ENCODE data around the gene FCN3. TPM values are rescaled to one million over a fixed set of nuclear protein-coding genes. Genes with fewer than 3 reads are reported as not detected.

The FCN3 gene
- total RNA-seq, 4 donors from 2014 or later: not detected

DNA sequence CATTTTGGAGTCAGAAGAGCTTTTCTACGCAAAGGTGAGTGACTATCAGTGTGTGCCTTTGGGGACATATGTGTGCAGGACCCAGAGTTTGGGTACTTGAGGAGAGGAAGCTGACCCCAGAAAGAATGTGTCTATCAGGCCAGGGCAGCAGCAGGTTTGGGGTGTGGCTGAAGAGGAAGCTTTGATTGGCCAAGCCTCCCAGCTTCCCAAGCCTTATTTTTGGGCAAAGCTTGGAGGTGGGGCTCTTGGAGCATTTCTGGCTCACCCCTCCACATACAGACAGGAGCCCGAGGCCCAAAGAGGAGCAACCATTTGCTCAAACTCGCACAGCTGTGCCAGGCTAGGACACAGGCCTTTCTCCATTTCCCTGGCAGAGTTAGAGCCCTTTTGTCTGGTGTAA is 22.5 kb upstream of the FCN3 start:
- TF ChIP-seq POLR2A (IDR thresholded peaks at IDR 0.05) (no peak), CTCF (IDR thresholded peaks at IDR 0.05) (no peak)
- Histone ChIP-seq H3K27ac (no peak overlapping the region), H3K36me3 (no peaks in the 10 kb centered on the region), H3K4me3 (no peak overlapping the region), H3K27me3 (no peaks in the 10 kb centered on the region), H3K9me3 (no peaks in the 10 kb centered on the region), H3K4me1 (peaks cover under 1 to 21% (median 6%) of the 10 kb centered on the region in 4 donors)
- no peak for DNase-seq

- Histone ChIP-seq H3K9me3 (no peaks in the 10 kb centered on the region), H3K36me3 (no peaks in the 10 kb centered on the region), H3K4me3 (no peak overlapping the region), H3K27me3 (no peaks in the 10 kb centered on the region), H3K27ac (no peak overlapping the region), H3K4me1 (peaks cover 7 to 30% (median 13%) of the 10 kb centered on the region in 4 donors)
- no peak for TF ChIP-seq POLR2A (IDR thresholded peaks at IDR 0.05)
- TF ChIP-seq CTCF (IDR thresholded peaks at IDR 0.05): peak; percentile 86 to 97 (median 92)
- peak; percentile 66 to 90 (median 82) for DNase-seq
Observed at GRCh38 chr1:27395441-27396195, 21.0 kb upstream of the FCN3 start.

DNA sequence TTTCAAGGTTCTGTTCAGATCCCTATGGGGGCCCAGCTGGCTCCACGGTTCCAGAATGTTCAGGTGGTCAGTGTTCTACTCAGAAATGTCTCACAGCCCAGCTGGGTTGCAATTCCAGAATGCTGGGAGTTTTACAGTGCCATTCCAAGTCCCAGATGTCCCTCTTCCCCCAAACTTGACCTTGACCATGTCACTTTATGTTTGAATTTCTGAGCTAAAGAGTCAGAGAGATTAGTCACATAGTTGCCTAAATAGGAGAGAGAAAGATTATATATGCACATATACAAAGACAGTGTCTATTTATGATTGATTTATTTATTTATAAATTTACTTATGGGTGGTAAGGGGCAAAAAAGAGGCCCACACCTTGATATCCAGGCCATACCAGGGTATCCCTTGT is 20.3 kb upstream of the FCN3 start:
- Histone ChIP-seq H3K27me3 (no peaks in the 10 kb centered on the region), H3K9me3 (no peaks in the 10 kb centered on the region), H3K36me3 (no peaks in the 10 kb centered on the region), H3K27ac (no peak overlapping the region), H3K4me1 (peaks cover 7 to 30% (median 13%) of the 10 kb centered on the region in 4 donors), H3K4me3 (no peak overlapping the region)
- DNase-seq: no peak
- TF ChIP-seq CTCF (IDR thresholded peaks at IDR 0.05) (no peak), POLR2A (IDR thresholded peaks at IDR 0.05) (no peak)

GRCh38 chr1:27394282-27394658 is 19.6 kb upstream of the FCN3 start:
- no peak for DNase-seq
- no peak overlapping the region for H3K27ac ChIP-seq
- H3K27me3 ChIP-seq: no peaks in the 10 kb centered on the region
- no peak for TF ChIP-seq POLR2A (IDR thresholded peaks at IDR 0.05)
- TF ChIP-seq CTCF (IDR thresholded peaks at IDR 0.05): no peak
- no peak overlapping the region for H3K4me3 ChIP-seq
- H3K36me3 ChIP-seq: no peaks in the 10 kb centered on the region
- no peaks in the 10 kb centered on the region for H3K9me3 ChIP-seq
- H3K4me1 ChIP-seq: peaks cover 7 to 29% (median 13%) of the 10 kb centered on the region in 4 donors

DNA sequence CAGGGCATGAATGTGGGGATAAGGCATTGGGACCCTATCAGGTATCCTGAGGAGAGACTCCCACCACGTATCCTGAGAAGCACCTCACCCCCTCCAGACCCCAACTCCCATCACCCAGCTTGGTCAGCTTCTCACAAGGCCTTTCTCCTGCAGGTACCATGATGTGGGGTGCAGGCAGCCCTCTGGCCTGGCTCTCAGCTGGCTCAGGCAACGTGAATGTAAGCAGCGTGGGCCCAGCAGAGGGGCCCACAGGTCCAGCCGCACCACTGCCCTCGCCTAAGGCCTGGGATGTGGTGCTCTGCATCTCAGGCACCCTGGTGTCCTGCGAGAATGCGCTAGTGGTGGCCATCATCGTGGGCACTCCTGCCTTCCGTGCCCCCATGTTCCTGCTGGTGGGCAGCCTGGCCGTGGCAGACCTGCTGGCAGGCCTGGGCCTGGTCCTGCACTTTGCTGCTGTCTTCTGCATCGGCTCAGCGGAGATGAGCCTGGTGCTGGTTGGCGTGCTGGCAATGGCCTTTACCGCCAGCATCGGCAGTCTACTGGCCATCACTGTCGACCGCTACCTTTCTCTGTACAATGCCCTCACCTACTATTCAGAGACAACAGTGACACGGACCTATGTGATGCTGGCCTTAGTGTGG is 19.1 kb upstream of the FCN3 start:
- Histone ChIP-seq H3K4me1 (peaks cover 7 to 24% (median 13%) of the 10 kb centered on the region in 4 donors), H3K4me3 (no peak overlapping the region), H3K36me3 (no peaks in the 10 kb centered on the region), H3K27me3 (no peaks in the 10 kb centered on the region), H3K9me3 (no peaks in the 10 kb centered on the region), H3K27ac (no peak overlapping the region)
- TF ChIP-seq POLR2A (IDR thresholded peaks at IDR 0.05) (no peak), CTCF (IDR thresholded peaks at IDR 0.05) (no peak)
- DNase-seq: no peak
